ENCODE data around the gene PCDHGC5.

GRCh38 chr5:141511771-141512325 is 23.0 kb downstream of the PCDHGC5 start:
- TF ChIP-seq POLR2A (IDR thresholded peaks at IDR 0.05) (no peak), CTCF (IDR thresholded peaks at IDR 0.05) (no peak)

All from right lobe of liver (tissue), 4 donors.